Measurements from ENCODE around the gene ATOH8. TPM values are rescaled to one million over a fixed set of nuclear protein-coding genes. Genes with fewer than 3 reads are reported as not detected.

ATOH8 gene
- total and polyA plus RNA-seq, 12 donors: 8.7 to 45.9 (median 17.8) TPM

DNA sequence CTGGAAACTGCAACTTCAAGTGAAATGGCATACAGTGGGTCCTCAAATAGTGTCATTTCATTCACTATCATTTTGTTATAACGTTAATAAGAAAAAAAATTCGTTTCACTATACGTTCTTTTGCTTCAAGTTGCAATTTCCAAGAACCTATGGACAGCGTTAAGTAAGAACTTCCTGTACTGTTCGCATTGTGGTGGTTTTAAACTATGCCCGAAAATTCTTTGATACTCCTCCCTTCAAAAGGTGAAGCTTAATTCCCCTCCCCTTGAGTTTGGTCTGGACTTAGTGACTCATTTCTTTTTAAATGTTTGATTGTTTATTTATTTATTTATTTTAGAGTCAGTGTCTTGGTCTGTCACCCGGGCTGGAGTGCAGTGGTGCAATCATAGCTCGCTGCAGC, 39.0 kb upstream of the ATOH8 start:
- no peak overlapping the region for H3K4me3 ChIP-seq
- TF ChIP-seq, protein P1, sequence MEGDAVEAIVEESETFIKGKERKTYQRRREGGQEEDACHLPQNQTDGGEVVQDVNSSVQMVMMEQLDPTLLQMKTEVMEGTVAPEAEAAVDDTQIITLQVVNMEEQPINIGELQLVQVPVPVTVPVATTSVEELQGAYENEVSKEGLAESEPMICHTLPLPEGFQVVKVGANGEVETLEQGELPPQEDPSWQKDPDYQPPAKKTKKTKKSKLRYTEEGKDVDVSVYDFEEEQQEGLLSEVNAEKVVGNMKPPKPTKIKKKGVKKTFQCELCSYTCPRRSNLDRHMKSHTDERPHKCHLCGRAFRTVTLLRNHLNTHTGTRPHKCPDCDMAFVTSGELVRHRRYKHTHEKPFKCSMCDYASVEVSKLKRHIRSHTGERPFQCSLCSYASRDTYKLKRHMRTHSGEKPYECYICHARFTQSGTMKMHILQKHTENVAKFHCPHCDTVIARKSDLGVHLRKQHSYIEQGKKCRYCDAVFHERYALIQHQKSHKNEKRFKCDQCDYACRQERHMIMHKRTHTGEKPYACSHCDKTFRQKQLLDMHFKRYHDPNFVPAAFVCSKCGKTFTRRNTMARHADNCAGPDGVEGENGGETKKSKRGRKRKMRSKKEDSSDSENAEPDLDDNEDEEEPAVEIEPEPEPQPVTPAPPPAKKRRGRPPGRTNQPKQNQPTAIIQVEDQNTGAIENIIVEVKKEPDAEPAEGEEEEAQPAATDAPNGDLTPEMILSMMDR (IDR thresholded peaks at IDR 0.05): no peak
- peaks cover 7 to 68% (median 44%) of the 10 kb centered on the region in 9 donors for H3K4me1 ChIP-seq
- H3K27ac ChIP-seq: peak overlapping the region in 5 of 10 donors; percentile 84 to 96 (median 90)
- H3K27me3 ChIP-seq: no peaks in the 10 kb centered on the region
- no peaks in the 10 kb centered on the region for H3K36me3 ChIP-seq
- 85 to 92% methylated on average over 8 of the region's 8 CpGs for WGBS, 2 donors
- H3K9me3 ChIP-seq: no peaks in the 10 kb centered on the region
- intact Hi-C loops (cut with DNase I): loop anchor here in 2 of 10 donors (5.0 to 10.0 kb wide), 2 partner anchors 38 to 360 kb away; no protein-coding TSS in a partner anchor
- ATAC-seq: no peak
- no peak for DNase-seq

DNA sequence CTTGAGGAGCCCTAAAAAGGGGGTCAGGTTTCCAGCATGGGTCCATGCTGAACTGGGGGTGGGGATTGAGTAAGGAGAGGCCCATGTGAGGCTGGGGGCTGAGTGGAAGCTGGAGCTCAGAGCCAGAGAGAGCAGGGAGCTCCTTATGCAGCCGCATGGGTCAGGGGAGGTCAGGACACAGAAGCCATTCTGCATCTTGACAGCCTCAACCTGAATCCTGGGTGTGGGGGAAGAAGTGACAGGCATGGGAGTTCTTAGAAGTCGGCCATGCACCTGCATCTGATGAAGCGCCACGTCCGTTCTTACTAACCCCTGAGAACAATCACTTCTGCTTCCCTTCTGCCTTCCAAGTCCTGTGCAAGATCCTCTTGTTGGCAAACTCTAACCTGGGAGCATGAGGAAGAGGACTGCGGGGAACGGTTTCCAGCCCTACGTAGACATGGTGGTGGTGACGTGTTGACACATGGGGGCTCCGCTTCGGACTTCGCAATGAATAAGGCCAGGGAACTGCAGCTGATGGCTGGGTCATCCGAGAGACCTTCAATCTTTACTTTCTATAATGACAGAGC, 37.4 kb upstream of the ATOH8 start:
- Histone ChIP-seq H3K36me3 (no peaks in the 10 kb centered on the region), H3K27me3 (no peaks in the 10 kb centered on the region), H3K4me1 (peaks cover 3 to 57% (median 38%) of the 10 kb centered on the region in 9 donors), H3K27ac (no peak overlapping the region), H3K9me3 (peaks cover 0 to 4% (median 0%) of the 10 kb centered on the region in 11 donors), H3K4me3 (no peak overlapping the region)
- no peak for DNase-seq
- no peak for ATAC-seq
- TF ChIP-seq, protein P1 (IDR thresholded peaks at IDR 0.05): no peak
- intact Hi-C loops (cut with DNase I): loop anchor here in 1 of 10 donors (10.0 kb wide), 1 partner anchor 358 kb away; no protein-coding TSS in a partner anchor
- WGBS, 2 donors: 75% methylated on average over 13 of the region's 13 CpGs

DNA sequence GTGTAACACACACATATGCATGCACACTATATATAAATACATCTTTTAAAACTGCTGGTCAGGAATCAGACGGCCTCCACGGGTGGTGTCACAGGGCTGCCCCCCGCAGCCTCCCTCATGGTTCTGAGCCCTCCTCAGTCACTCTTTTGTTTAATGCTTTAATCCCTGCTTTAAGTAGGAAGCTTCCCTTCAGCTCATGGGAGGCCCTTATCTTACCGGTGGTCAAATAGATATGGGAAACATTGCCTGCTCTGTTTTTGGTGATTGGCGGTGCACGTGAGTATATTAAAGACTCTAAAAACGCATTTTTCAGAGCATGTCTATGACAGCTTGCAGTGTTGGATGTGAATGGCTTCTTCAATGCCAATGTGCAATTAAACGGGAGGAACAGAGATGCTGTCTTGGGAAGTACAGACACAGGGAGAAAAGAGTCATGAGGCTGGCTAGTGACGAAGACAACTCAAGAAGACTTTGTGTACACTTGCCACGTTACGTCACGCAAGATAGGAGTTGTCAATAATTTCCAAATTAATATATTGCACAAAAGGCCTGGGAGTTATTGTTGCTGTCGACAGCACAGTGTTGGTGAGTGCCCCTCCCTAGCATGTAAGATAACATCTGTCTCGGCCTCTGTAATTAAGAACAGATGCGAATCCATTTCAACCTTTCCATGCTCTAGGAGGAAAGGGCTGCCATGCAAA, 36.3 kb upstream of the ATOH8 start:
- TF ChIP-seq, protein P1 (IDR thresholded peaks at IDR 0.05): no peak
- intact Hi-C loops (cut with DNase I): loop anchor here in 1 of 10 donors (10.0 kb wide), 1 partner anchor 357 kb away; no protein-coding TSS in a partner anchor
- 71 to 81% methylated on average over 15 of the region's 15 CpGs for WGBS, 2 donors
- Histone ChIP-seq H3K4me1 (peaks cover 3 to 48% (median 29%) of the 10 kb centered on the region in 9 donors), H3K27ac (no peak overlapping the region), H3K9me3 (peaks cover 0 to 4% (median 0%) of the 10 kb centered on the region in 11 donors), H3K27me3 (no peaks in the 10 kb centered on the region), H3K36me3 (no peaks in the 10 kb centered on the region), H3K4me3 (no peak overlapping the region)
- ATAC-seq: no peak
- DNase-seq: no peak

DNA sequence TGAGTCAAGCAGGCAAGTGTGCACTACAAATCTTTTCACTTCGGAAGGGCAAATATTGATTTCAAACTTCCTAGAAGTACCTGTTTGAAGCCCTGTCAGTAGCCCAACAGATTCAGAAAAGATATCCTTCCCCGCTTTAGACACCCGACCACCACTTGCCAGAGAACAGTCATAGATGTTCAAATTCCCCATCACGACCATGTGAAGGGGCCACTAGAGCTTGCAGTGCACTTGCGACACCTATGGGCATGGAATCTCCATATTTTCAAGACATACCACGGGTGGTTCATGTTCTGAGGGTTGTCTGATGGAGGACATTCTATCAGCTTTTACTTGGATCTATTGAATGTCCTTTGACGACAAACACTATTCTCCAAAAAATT, 35.8 kb upstream of the ATOH8 start:
- Histone ChIP-seq H3K9me3 (peaks cover 0 to 4% (median 0%) of the 10 kb centered on the region in 11 donors), H3K36me3 (no peaks in the 10 kb centered on the region), H3K4me1 (peaks cover 3 to 43% (median 23%) of the 10 kb centered on the region in 9 donors), H3K27me3 (no peaks in the 10 kb centered on the region), H3K4me3 (no peak overlapping the region), H3K27ac (no peak overlapping the region)
- no peak for ATAC-seq
- TF ChIP-seq, protein P1 (IDR thresholded peaks at IDR 0.05): peak in 1 of 9 donors; percentile 10
- intact Hi-C loops (cut with DNase I): loop anchor here in 1 of 10 donors (10.0 kb wide), 1 partner anchor 357 kb away; no protein-coding TSS in a partner anchor
- 82 to 87% methylated on average over 7 of the region's 7 CpGs for WGBS, 2 donors
- DNase-seq: no peak
